Breast epithelium (tissue), 3 donors: ENCODE measurements around the gene GANAB.

Experiments used
- CTCF ChIP-seq, 3 donors: fragments of 450-650 bp; IDR thresholded peaks; one replicate each; pipeline ENCODE4 v1.5.1; 2016 to 2017; ENCODE audit warnings: antibody characterized with exemption in 3 of 3, mild to moderate bottlenecking in 3 of 3, moderate library complexity in 3 of 3
- POLR2A ChIP-seq: fragments of 450-650 bp; IDR thresholded peaks from one replicate; pipeline ENCODE4 v1.6.1; 2016; ENCODE audit warnings: antibody characterized with exemption, mild to moderate bottlenecking, moderate library complexity

DNA sequence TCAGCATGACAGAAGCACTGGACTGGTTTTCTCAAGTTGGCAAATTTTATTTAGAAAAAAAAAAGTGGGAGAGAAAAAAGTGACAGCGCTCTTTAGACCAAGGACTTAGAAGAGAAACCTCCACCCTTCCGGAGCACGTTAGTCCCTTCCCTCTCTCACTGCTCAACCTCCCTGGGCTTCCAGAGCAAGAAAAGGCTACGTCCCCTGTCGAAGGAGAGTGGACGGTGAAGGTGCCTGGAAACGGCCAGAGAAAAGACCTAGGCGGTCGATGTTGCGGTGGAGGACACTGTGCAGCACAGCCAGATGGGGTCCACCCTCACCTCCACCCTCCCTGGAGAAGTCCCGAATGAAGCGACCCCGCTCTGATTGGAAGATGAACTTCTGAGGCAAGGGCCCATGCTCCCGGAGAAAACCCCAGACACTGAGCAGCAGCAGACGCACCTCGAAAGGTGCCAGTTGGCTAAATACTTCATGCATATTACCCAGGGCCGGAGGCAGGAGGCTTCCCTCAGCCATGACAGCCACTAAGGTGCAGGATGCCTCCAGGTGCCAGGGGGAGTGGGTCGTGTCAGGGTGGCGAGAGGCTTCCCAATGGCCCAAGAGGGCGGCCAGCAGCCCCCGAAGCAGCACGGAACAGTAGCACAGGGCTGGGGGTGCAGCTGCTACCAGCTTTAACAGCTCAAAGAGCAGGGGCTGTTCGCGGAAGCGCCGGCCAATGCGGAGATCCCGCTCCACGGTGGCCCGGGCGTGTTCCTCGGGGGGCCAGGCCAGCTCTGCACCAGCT lies 604 bp upstream of the GANAB start:
- TF ChIP-seq POLR2A (no peak), CTCF (IDR thresholded peaks at IDR 0.05) (no peak)
